Right lobe of liver (tissue), 6 donors: Measurements from ENCODE around the gene TEAD2. TPM values are rescaled to one million over a fixed set of nuclear protein-coding genes. Genes with fewer than 3 reads are reported as not detected.

Experiments used
- ATAC-seq, 4 donors: fragments of 200-7000 bp; cut with Tn5 transposase; one replicate each; pipeline ENCODE4 v1.9.1; 2020; ENCODE audit warnings: mild to moderate bottlenecking in 4 of 4, moderate library complexity in 4 of 4
- DNase-seq, 3 donors: peaks; one replicate each; pipeline ENCODE4 v3.0.0-alpha.2; 2020
- H3K27ac ChIP-seq, 3 donors: fragments of 200-600 bp; one replicate each; pipeline ENCODE4 v1.8.0; 2022
- H3K27me3 ChIP-seq, 2 donors: fragments of 200-600 bp; one replicate each; pipeline ENCODE4 v1.8.0; 2022
- H3K36me3 ChIP-seq, 4 donors: fragments of 200-600 bp; sonication (generic) in 1 of 4; one replicate each; pipeline versions ENCODE4 v1.5.1 to v1.8.0; 2017 to 2022; ENCODE audit warnings: control low read depth in 1 of 4
- H3K4me1 ChIP-seq, 4 donors: fragments of 200-600 bp; sonication (generic) in 1 of 4; one replicate each; pipeline versions ENCODE4 v1.5.1 to v1.8.0; 2017 to 2022; ENCODE audit warnings: control low read depth in 1 of 4
- H3K4me3 ChIP-seq, 3 donors: fragments of 200-600 bp; one replicate each; pipeline ENCODE4 v1.8.0; 2022
- H3K9me3 ChIP-seq, 4 donors: fragments of 200-600 bp; sonication (generic) in 1 of 4; one replicate each; pipeline versions ENCODE4 v1.5.1 to v1.8.0; 2017 to 2022; ENCODE audit warnings: control low read depth in 1 of 4
- POLR2A ChIP-seq: fragments of 450-650 bp; IDR thresholded peaks from one replicate; pipeline ENCODE4 v1.6.1; 2017; ENCODE audit warnings: antibody characterized with exemption, mild to moderate bottlenecking
- WGBS: methylation state at CpG from one replicate; pipeline ENCODE4 v1.1.6; 2018; ENCODE audit warnings: low coverage, low lambda C conversion rate; ENCODE audit not compliant: insufficient coverage; ENCODE audit errors: missing lambda C conversion rate; 5-methylcytosine and 5-hydroxymethylcytosine counted together
- intact Hi-C, 2 donors: fragments of 100-400 bp; cut with DNase I; formaldehyde crosslinking; loops; one replicate each; pipeline versions ENCODE4 v1.11.2 to v1.14.1; 2022
- total RNA-seq, 6 experiments: library from RNA; depleted of rRNA in 2 of 6; stranded (reverse); fragments of >200 nt in 2 of 6; fragmentation: NEBNext Ultra II Directional in 3 of 6; extraction: Animal tissue kit (Norgen Biotek cat#: 25700) in 3 of 6; gene quantifications; one replicate each; pipeline versions ENCODE4 v1.1.0 to v1.2.4, GENCODE V29; 2016 to 2023
- TF ChIP-seq, protein P1 (sequence below), 4 donors: fragments of 200-600 bp in 3 of 4; fragments of 450-650 bp in 1 of 4; IDR thresholded peaks; one replicate each; pipeline versions ENCODE4 v1.5.1 to v1.8.0; 2016 to 2022; ENCODE audit warnings: antibody characterized with exemption in 4 of 4, mild to moderate bottlenecking in 2 of 4
- donor health status: DM: no; HTN: yes; CAD: no.
- donor health status: DM: no; HTN: no; CAD: no.
- donor health status: DM: no; HTN: no; CAD: no.
- donor health status: DM: no; HTN: yes; CAD: no.
- donor health status: DM: no; HTN: yes; CAD: no.

Gene TEAD2
- total RNA-seq, 6 experiments from 2014 or later: 3.3 to 8.9 (median 5.3) TPM

DNA sequence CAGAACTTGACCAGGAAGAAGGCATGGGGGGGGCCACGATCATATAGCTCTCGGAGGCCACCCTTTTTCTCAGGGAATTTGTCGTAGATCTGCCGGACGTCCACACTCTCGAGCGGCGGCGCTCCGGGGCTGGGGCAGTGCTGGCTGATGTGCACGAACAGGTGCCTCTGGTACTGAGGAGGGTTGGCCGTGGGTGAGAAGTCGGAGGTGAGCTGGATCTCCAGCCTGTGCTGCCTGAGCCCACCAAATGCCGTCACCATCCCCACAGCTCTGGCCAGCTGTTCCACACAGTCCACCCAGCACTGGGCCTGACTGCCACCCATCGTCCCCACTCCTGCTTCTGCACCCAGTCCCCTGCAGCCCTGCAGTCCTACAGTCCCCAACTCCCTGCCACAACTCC is 15.0 kb downstream of the TEAD2 start:
- no peaks in the 10 kb centered on the region for H3K4me1 ChIP-seq
- no peak for DNase-seq
- no peaks in the 10 kb centered on the region for H3K9me3 ChIP-seq
- intact Hi-C loops: no loop called here
- H3K4me3 ChIP-seq: no peak overlapping the region
- H3K27me3 ChIP-seq: no peaks in the 10 kb centered on the region
- peaks cover 0 to 7% (median 0%) of the 10 kb centered on the region in 4 donors for H3K36me3 ChIP-seq
- no peak overlapping the region for H3K27ac ChIP-seq
- peak in 1 of 4 donors; percentile 29 for ATAC-seq
- WGBS: no CpG with 5 or more reads among the region's 15 CpGs
- TF ChIP-seq, protein P1, sequence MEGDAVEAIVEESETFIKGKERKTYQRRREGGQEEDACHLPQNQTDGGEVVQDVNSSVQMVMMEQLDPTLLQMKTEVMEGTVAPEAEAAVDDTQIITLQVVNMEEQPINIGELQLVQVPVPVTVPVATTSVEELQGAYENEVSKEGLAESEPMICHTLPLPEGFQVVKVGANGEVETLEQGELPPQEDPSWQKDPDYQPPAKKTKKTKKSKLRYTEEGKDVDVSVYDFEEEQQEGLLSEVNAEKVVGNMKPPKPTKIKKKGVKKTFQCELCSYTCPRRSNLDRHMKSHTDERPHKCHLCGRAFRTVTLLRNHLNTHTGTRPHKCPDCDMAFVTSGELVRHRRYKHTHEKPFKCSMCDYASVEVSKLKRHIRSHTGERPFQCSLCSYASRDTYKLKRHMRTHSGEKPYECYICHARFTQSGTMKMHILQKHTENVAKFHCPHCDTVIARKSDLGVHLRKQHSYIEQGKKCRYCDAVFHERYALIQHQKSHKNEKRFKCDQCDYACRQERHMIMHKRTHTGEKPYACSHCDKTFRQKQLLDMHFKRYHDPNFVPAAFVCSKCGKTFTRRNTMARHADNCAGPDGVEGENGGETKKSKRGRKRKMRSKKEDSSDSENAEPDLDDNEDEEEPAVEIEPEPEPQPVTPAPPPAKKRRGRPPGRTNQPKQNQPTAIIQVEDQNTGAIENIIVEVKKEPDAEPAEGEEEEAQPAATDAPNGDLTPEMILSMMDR (IDR thresholded peaks at IDR 0.05): no peak
- TF ChIP-seq POLR2A: no peak

GRCh38 chr19:49344505-49345423 is 17.5 kb downstream of the TEAD2 start:
- WGBS: 81% methylated on average over 5 of the region's 11 CpGs
- Histone ChIP-seq H3K4me3 (no peak overlapping the region), H3K9me3 (no peaks in the 10 kb centered on the region), H3K36me3 (peaks cover 0 to 7% (median 0%) of the 10 kb centered on the region in 4 donors), H3K27me3 (no peaks in the 10 kb centered on the region), H3K27ac (no peak overlapping the region), H3K4me1 (peaks cover 0 to 8% (median 3%) of the 10 kb centered on the region in 4 donors)
- intact Hi-C loops: no loop called here
- ATAC-seq (no peak), DNase-seq (no peak)
- TF ChIP-seq, protein P1 (IDR thresholded peaks at IDR 0.05): no peak
- TF ChIP-seq POLR2A: no peak

- no peak overlapping the region for H3K4me3 ChIP-seq
- H3K27ac ChIP-seq: no peak overlapping the region
- peaks cover 0 to 7% (median 0%) of the 10 kb centered on the region in 4 donors for H3K36me3 ChIP-seq
- no peak for ATAC-seq
- H3K27me3 ChIP-seq: no peaks in the 10 kb centered on the region
- DNase-seq: no peak
- peaks cover 0 to 8% (median 4%) of the 10 kb centered on the region in 4 donors for H3K4me1 ChIP-seq
- TF ChIP-seq POLR2A: no peak
- TF ChIP-seq, protein P1 (IDR thresholded peaks at IDR 0.05): no peak
- intact Hi-C loops: no loop called here
- WGBS: no CpG with 5 or more reads among the region's 7 CpGs
- H3K9me3 ChIP-seq: no peaks in the 10 kb centered on the region
Measured at GRCh38 chr19:49343123-49343522, 19.1 kb downstream of the TEAD2 start.

DNA sequence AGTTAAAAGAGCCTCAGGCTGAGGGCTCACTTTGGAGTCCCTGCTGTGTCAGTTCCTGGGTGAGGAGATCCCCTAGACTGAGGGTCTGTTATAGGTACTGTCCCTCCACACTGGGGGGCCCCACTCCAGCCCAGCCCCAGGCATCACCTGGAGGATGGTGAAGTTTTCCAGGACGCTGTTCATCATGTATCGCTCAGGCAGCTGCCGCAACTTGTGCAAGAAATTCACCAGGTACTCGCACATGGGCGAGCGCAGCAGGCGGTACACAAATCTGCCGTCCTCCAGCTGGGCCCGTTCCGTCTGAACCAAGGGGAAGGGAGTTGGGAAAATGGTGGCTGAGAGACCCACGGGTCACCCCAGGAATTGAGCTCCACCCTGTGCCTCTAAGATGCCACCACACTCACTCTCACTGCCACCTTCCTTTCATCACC is 19.9 kb downstream of the TEAD2 start:
- Histone ChIP-seq H3K36me3 (peaks cover 0 to 7% (median 0%) of the 10 kb centered on the region in 4 donors), H3K4me1 (peaks cover 0 to 8% (median 4%) of the 10 kb centered on the region in 4 donors), H3K4me3 (no peak overlapping the region), H3K9me3 (no peaks in the 10 kb centered on the region), H3K27ac (no peak overlapping the region), H3K27me3 (no peaks in the 10 kb centered on the region)
- 53% methylated on average over 2 of the region's 11 CpGs for WGBS
- no peak for ATAC-seq
- TF ChIP-seq POLR2A: no peak
- TF ChIP-seq, protein P1 (IDR thresholded peaks at IDR 0.05): no peak
- peak in 2 of 3 donors; percentile 14 to 31 for DNase-seq
- intact Hi-C loops: no loop called here
